Sigmoid colon (tissue), 7 donors: Measurements from ENCODE around the gene MOCOS. TPM values are rescaled to one million over a fixed set of nuclear protein-coding genes. Genes with fewer than 3 reads are reported as not detected.

Experiments used
- DNase-seq: peaks from one replicate; pipeline ENCODE4 v3.0.0-alpha.2; 2019
- H3K27ac ChIP-seq, 4 donors: fragments of 200-600 bp; sonication (generic); one replicate each; pipeline ENCODE4 v1.5.1; 2016 to 2019; ENCODE audit warnings: mild to moderate bottlenecking in 1 of 4
- H3K27me3 ChIP-seq, 3 donors: fragments of 200-600 bp; sonication (generic); one replicate each; pipeline ENCODE4 v1.5.1; 2019; ENCODE audit warnings: mild to moderate bottlenecking in 1 of 3
- H3K36me3 ChIP-seq, 4 donors: fragments of 200-600 bp; sonication (generic); one replicate each; pipeline ENCODE4 v1.5.1; 2016 to 2019
- H3K4me1 ChIP-seq, 4 donors: fragments of 200-600 bp; sonication (generic); one replicate each; pipeline ENCODE4 v1.5.1; 2017 to 2019
- H3K4me3 ChIP-seq, 4 donors: fragments of 200-600 bp; sonication (generic); one replicate each; pipeline ENCODE4 v1.5.1; 2017 to 2019; ENCODE audit warnings: mild to moderate bottlenecking in 2 of 4, moderate library complexity in 1 of 4
- H3K9me3 ChIP-seq, 4 donors: fragments of 200-600 bp in 3 of 4; sonication (generic) in 3 of 4; one replicate each; pipeline versions ENCODE4 v1.5.1 to v1.6.1; 2013 to 2019
- EP300 ChIP-seq, 4 donors: sonication (generic); formaldehyde crosslinking; IDR thresholded peaks; one replicate each; pipeline ENCODE4 v1.6.1; 2017; ENCODE audit warnings: antibody characterized with exemption in 4 of 4
- POLR2A ChIP-seq, 2 donors: fragments of 450-650 bp; IDR thresholded peaks; one replicate each; pipeline ENCODE4 v1.6.1; 2016; ENCODE audit warnings: antibody characterized with exemption in 2 of 2, mild to moderate bottlenecking in 2 of 2, moderate library complexity in 2 of 2
- POLR2AphosphoS5 ChIP-seq, 4 donors: sonication (generic); formaldehyde crosslinking; IDR thresholded peaks; one replicate each; pipeline ENCODE4 v1.6.1; 2017; ENCODE audit warnings: antibody characterized with exemption in 4 of 4
- WGBS, 2 donors: extraction: QIAGEN DNeasy Blood & Tissue Kit; methylation state at CpG; one replicate each; pipeline ENCODE4 v1.1.7; 2013; 5-methylcytosine and 5-hydroxymethylcytosine counted together
- intact Hi-C: fragments of 100-400 bp; cut with DNase I; formaldehyde crosslinking; loops from one replicate; pipeline ENCODE4 v1.15.1; 2023
- polyA plus RNA-seq, 3 donors: library from polyadenylated mRNA; stranded (reverse); fragments of 200-250 nt; gene quantifications; one replicate each; pipeline ENCODE4 v1.2.3, GENCODE V29; 2013
- total RNA-seq, 4 donors: library from RNA; depleted of rRNA; stranded (reverse); fragments of >200 nt; gene quantifications; one replicate each; pipeline ENCODE4 v1.1.0, GENCODE V29; 2016
- TF ChIP-seq, protein P1 (sequence below), 4 experiments: fragments of 450-650 bp in 3 of 4; fragments of 200-600 bp in 1 of 4; IDR thresholded peaks; one replicate each; pipeline ENCODE4 v1.5.1; 2016 to 2019; ENCODE audit warnings: antibody characterized with exemption in 4 of 4, mild to moderate bottlenecking in 3 of 4, moderate library complexity in 2 of 4
- donor health status: healthy with polysubstance abuse.
- donor health status: Bipolar disorder and iron deficiency.
- donor health status: healthy.

Gene MOCOS
- total and polyA plus RNA-seq, 7 donors, result 0.49 to 3.6 (median 1.8) TPM

DNA sequence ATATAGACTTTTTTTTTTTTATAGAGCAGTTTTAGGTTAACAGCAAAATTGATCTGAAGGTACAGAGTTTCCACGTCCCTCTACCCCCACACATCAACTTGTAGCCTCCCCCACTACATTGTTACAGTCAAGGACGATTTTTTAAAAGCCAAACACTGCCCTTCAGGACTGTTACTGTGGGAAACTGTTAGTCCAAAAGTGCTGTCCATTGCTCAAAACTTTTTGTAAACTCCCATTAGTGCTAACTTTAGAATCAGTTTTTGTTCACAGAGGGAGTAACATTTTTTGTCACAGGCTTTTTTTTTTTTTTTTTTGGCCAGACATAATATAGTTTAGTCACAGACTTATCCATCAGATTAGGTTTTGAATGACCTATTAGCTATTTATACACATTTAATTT is 33.5 kb upstream of the MOCOS start:
- peaks cover 0 to 11% (median 6%) of the 10 kb centered on the region in 4 donors for H3K4me1 ChIP-seq
- WGBS, 2 donors, result 29 to 71% methylated on average over 2 of the region's 2 CpGs
- intact Hi-C loops, result no loop called here
- H3K4me3 ChIP-seq, result no peak overlapping the region
- H3K27me3 ChIP-seq, result no peaks in the 10 kb centered on the region
- peaks cover 11 to 95% (median 23%) of the 10 kb centered on the region in 4 donors for H3K36me3 ChIP-seq
- DNase-seq, result no peak
- no peaks in the 10 kb centered on the region for H3K9me3 ChIP-seq
- H3K27ac ChIP-seq, result peak overlapping the region in 1 of 4 donors; percentile 24
- TF ChIP-seq, protein P1, sequence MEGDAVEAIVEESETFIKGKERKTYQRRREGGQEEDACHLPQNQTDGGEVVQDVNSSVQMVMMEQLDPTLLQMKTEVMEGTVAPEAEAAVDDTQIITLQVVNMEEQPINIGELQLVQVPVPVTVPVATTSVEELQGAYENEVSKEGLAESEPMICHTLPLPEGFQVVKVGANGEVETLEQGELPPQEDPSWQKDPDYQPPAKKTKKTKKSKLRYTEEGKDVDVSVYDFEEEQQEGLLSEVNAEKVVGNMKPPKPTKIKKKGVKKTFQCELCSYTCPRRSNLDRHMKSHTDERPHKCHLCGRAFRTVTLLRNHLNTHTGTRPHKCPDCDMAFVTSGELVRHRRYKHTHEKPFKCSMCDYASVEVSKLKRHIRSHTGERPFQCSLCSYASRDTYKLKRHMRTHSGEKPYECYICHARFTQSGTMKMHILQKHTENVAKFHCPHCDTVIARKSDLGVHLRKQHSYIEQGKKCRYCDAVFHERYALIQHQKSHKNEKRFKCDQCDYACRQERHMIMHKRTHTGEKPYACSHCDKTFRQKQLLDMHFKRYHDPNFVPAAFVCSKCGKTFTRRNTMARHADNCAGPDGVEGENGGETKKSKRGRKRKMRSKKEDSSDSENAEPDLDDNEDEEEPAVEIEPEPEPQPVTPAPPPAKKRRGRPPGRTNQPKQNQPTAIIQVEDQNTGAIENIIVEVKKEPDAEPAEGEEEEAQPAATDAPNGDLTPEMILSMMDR (IDR thresholded peaks at IDR 0.05), result no peak
- TF ChIP-seq EP300 (IDR thresholded peaks at IDR 0.05), result no peak
- no peak for TF ChIP-seq POLR2A (IDR thresholded peaks at IDR 0.05)
- TF ChIP-seq POLR2AphosphoS5 (IDR thresholded peaks at IDR 0.05), result no peak

DNA sequence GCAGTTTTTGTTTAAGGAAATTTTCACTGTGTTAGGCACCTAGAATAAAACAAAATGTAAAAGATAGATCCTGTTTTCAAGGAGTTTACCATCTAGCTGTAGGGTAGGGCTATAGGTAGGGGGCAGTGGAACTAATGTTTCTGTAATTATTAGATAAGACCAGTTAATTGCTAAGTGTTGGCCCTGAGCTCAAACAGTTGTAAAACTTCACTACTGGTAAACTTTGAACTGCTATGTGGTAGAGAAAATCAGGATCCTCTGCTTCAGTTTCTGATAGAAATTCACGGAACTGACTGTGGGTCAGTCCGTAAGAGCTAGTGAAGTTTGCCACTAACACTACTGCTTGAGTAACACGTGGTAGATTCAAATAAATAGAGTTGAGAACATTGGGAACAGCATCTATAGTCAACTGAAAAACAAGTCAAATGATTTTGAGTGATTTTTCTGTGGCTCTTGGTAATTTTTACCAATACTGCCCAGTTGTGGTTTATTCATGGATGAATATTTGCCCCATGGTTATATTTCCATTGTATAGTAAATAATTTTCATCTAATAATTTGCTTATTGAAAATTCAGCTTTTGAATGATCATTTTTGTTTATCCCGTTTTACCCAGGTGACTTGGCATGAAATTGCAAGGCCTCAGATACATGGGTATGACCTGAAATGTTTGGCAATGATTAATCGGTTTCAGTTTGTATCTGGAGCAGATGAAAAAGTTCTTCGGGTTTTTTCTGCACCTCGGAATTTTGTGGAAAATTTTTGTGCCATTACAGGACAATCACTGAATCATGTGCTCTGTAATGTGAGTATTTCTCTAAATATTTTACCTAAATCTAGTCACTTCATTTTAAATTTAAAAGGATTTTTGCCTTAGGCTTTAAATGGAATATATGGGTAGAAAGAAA is 31.2 kb upstream of the MOCOS start:
- intact Hi-C loops, result no loop called here
- peaks cover 0 to 11% (median 6%) of the 10 kb centered on the region in 4 donors for H3K4me1 ChIP-seq
- no peak overlapping the region for H3K4me3 ChIP-seq
- no peaks in the 10 kb centered on the region for H3K27me3 ChIP-seq
- no peak for DNase-seq
- H3K9me3 ChIP-seq, result no peaks in the 10 kb centered on the region
- H3K36me3 ChIP-seq, result peaks cover 18 to 95% (median 40%) of the 10 kb centered on the region in 4 donors
- no peak for TF ChIP-seq POLR2AphosphoS5 (IDR thresholded peaks at IDR 0.05)
- TF ChIP-seq, protein P1 (IDR thresholded peaks at IDR 0.05), result no peak
- no peak for TF ChIP-seq EP300 (IDR thresholded peaks at IDR 0.05)
- no peak for TF ChIP-seq POLR2A (IDR thresholded peaks at IDR 0.05)
- WGBS, 2 donors, result 89 to 93% methylated on average over 7 of the region's 7 CpGs
- no peak overlapping the region for H3K27ac ChIP-seq

DNA sequence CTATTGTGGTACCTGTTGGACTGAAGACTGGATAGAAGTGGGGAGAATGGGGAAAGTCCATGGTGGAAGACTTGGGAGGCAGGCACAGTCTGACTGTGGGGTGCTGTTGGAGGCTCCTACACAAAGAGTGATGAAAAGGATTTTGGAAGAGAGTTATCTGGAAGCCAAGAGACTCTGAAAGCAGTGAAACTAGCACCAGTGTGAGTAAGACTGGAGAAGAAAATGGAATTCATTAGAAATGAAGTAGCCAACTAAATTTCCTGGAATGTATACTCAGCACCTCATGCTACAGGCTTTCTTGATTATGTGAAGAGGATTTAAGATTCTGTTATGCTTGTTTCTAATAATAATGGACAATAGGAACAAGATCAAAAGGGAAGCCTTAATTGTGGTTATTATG is 29.9 kb upstream of the MOCOS start:
- Histone ChIP-seq H3K9me3 (no peaks in the 10 kb centered on the region), H3K27ac (peak overlapping the region in 3 of 4 donors; percentile 46 to 54 (median 53)), H3K27me3 (no peaks in the 10 kb centered on the region), H3K36me3 (peaks cover 18 to 95% (median 45%) of the 10 kb centered on the region in 4 donors), H3K4me3 (no peak overlapping the region), H3K4me1 (peaks cover 0 to 11% (median 6%) of the 10 kb centered on the region in 4 donors)
- intact Hi-C loops, result no loop called here
- no peak for DNase-seq
- TF ChIP-seq, protein P1 (IDR thresholded peaks at IDR 0.05), result no peak
- TF ChIP-seq POLR2A (IDR thresholded peaks at IDR 0.05), result no peak
- no peak for TF ChIP-seq EP300 (IDR thresholded peaks at IDR 0.05)
- TF ChIP-seq POLR2AphosphoS5 (IDR thresholded peaks at IDR 0.05), result no peak

DNA sequence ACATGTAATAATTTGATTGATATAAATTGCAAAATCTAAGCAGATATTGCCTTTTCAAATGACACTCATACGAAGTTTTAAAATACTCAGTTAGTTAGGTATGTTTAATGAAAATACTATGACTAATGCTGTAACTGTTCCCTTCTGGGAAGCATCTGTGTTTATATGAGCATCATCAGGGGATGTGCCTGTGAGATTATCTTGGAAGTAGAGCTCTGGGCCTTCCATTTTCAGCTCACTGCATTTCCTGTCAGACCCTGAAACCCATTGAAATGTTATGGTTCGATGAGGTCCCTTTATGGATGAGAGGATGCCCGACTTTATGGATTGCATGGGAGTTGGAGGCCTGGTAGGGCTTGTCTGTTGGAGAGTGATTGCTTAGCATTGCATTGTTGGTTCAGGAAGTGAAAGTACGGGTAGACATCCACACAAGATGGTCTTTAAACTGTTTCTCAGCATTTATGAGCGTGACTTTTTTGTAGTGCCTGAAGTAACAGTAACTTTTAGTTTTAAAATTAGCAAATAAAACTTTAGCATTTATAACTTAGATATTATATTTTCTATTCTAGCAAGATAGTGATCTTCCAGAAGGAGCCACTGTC is 28.9 kb upstream of the MOCOS start:
- peaks cover 18 to 90% (median 45%) of the 10 kb centered on the region in 4 donors for H3K36me3 ChIP-seq
- no peaks in the 10 kb centered on the region for H3K27me3 ChIP-seq
- WGBS, 2 donors, result 82 to 85% methylated on average over 5 of the region's 5 CpGs
- no peaks in the 10 kb centered on the region for H3K9me3 ChIP-seq
- intact Hi-C loops, result no loop called here
- no peak for DNase-seq
- TF ChIP-seq EP300 (IDR thresholded peaks at IDR 0.05) (no peak), POLR2AphosphoS5 (IDR thresholded peaks at IDR 0.05) (peak in 1 of 4 donors; percentile 25)
- H3K27ac ChIP-seq, result peak overlapping the region in 3 of 4 donors; percentile 46 to 54 (median 53)
- no peak overlapping the region for H3K4me3 ChIP-seq
- peaks cover 0 to 11% (median 6%) of the 10 kb centered on the region in 4 donors for H3K4me1 ChIP-seq

DNA sequence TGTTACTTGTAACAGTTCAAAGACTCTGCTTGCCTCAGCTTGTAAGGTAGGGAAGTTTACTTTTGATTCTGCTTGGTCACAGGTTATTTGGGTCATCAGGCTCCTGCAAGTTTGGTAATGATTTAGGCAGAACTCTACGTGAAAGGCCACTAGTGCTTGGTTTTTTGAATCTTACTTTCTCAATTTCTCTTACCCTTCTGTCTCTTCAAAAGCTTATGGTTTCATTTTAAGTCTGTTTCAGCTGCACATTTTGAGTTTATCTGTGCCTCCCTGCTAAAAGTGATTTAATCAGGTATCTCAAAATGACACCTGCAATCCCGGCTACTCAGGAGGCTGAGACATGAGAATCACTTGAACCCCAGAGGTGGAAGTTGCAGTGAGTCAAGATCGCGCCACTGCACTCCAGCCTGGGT is 26.3 kb upstream of the MOCOS start:
- Histone ChIP-seq H3K4me1 (peaks cover 0 to 11% (median 6%) of the 10 kb centered on the region in 4 donors), H3K9me3 (no peaks in the 10 kb centered on the region), H3K36me3 (peaks cover 13 to 82% (median 46%) of the 10 kb centered on the region in 4 donors), H3K27me3 (no peaks in the 10 kb centered on the region), H3K27ac (no peak overlapping the region), H3K4me3 (no peak overlapping the region)
- intact Hi-C loops, result no loop called here
- no peak for DNase-seq
- 87 to 89% methylated on average over 4 of the region's 4 CpGs for WGBS, 2 donors
- TF ChIP-seq, protein P1 (IDR thresholded peaks at IDR 0.05), result no peak
- no peak for TF ChIP-seq POLR2A (IDR thresholded peaks at IDR 0.05)
- no peak for TF ChIP-seq POLR2AphosphoS5 (IDR thresholded peaks at IDR 0.05)
- TF ChIP-seq EP300 (IDR thresholded peaks at IDR 0.05), result no peak
